GM19239 (cell line): ENCODE results near the gene CASD1.

ENCODE experiments used
- DNase-seq: peaks from one replicate; pipeline ENCODE4 v3.0.0; 2011; ENCODE audit warnings: low spot score; ENCODE audit not compliant: insufficient read length
- FAIRE-seq: peaks from 2 replicates; lab custom pipeline; 2011; peaks lifted over from hg19 to GRCh38; lab: Jason Lieb, UNC

The CASD1 gene

DNA sequence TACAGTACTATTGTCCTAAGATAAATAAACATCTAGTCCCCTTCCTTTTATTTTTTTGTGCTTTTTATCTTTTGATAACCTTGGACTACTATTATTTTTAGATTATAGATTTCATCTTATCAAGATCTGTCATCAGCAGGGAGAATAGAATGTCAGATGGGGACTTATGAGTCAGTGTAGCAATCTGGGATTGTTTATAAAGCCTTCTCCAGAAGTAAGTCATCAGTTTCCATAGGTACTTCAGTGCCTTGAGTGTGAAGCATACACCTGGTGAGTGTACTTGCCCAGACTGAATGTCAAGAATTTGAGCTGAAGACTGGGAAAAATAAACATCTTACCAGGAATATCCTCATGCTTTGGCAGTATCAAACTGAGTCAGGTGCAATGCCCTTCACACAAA lies 2.1 kb downstream of the CASD1 start:
- peak; percentile 35 for FAIRE-seq
- no peak for DNase-seq

DNA sequence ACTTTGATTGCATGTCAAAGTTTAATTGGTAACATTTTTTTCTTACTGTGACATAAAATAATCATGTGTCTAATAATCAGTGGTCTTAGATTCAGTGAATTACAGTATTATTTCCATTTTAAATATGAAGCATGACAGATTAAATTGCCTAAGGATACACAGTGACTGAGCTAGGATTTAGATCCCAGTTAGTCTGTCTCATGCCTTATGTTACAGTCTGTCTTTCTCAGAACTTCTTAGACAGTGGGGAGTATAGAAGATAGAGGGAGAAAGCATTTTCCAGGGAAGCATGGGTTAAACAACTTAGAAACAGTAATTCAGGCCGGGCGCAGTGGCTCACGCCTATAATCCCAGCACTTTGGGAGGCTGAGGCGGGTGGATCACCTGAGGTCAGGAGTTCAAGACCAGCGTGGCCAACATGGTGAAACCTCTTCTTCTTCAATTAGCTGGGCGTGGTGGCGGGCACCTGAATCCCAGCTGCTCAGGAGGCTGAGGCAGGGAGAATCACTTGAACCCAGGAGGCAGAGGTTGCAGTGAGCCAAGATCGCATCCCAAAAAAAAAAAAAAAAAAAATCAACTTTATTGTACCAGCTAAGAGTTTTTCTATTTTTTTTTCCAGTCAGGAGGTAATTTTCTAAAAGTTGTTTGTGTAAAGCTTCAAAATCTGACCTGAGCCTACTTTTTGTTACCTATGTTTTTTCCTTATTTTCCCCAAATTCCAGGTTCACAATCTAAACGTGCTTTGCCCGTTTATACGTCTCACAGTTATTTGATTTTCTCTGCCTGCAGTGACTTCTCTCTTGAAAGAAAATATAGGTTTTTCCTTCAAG lies 3.3 kb downstream of the CASD1 start:
- DNase-seq (no peak), FAIRE-seq (no peak)

DNA sequence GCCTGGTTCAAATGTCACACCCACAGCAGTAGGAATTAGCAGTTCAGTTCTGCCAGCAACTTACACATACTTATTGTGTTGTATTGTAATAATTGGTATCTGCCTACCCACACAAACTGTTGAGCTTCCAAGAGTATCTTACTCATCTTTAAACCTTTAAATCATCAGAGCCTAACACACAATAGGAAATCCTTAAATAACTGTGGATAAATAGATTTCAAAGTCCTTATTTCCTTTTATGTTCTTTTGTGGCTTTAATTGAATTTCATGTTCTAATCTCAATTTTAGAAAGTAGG lies 3.9 kb downstream of the CASD1 start:
- FAIRE-seq (no peak), DNase-seq (no peak)

DNA sequence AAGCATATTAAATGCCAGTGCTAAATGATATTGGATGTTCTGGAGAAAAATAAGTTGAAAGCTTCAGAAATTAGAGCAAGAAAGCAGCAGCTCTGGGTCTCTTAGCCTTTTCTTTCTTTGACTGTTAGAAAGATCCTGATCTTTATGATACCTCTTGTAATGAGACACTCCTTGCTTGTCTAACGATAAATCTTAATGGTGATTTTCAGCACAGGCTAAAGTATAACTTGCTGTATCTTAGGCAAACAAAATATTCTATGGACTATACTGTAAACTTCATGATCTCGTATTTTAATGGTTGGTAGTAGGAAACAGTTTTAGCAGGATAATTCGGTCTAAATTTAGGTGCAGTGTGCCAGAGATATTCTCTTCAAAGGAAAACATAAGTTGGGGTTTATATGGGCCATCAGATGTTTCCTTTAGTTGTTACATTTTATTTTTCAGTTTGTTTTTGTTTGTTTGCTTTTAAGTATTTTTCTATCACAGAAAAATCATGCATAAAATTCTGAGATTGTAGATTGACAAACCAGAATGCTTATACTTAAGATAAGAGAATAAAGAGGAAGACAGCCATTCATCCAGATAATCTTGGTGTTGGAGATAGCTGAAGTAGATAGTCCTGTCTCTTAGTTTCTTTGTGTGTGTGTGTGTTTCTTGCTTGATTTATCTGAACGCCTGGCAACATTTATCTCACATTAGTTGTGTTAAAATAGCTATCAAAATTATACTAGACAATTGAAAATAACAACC lies 4.7 kb downstream of the CASD1 start:
- DNase-seq (no peak), FAIRE-seq (peak; percentile 79)

DNA sequence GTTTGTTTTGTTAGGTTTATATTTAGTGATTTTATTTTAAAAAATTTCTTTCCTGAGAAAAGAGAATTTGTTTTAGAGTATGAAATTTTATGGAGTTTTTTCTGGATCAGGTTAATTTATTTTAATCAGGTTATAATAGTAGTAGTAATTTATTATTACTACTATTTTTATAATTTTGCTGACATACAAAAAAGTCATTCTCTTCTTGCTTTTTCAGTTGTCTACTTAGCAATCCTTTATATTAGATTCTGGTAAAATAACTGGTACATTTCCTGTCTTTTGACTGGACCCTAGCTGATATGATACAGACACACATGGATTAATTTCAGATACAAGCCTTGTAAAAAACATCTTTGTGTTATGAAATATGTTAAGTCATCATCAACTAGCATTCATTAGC lies 5.3 kb downstream of the CASD1 start:
- FAIRE-seq = no peak
- DNase-seq = no peak

DNA sequence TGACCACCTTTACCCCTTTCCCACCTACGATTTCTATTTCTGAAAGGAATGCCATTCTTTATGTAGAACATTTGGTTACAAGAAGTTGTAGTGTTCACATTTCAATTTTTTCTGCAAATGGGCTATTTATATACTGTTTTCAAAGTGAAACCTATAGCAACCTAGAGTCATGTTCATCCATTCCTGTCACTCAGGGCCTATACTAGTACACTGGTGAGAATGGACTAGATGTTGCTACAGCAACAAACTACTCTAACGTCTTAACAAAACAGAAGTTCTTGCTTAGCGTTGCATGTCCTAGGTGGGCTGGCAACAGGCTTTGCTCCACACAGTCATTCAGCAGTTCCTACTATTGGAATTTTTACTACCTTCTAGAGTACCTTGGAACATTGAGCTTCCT lies 16.3 kb downstream of the CASD1 start:
- DNase-seq = no peak
- FAIRE-seq = no peak

DNA sequence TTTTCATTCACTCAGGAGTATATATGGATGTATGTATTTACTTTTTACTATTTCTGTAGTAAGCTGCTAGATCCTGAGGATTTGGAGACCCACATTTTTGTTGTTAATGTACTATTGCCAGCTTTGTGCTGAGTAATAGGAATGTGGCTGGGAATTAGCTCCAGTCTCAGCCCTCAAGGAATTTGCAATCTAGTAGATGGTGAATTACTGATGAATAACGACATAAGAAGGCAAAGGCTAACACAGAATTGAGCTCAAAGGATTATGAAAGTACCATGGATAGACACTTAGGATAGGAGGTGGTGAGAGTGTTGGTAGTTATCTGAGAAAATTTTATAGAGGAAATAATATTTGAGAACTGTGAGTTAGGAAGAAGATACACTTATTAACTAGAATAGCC lies 19.9 kb downstream of the CASD1 start:
- FAIRE-seq (no peak), DNase-seq (no peak)

DNA sequence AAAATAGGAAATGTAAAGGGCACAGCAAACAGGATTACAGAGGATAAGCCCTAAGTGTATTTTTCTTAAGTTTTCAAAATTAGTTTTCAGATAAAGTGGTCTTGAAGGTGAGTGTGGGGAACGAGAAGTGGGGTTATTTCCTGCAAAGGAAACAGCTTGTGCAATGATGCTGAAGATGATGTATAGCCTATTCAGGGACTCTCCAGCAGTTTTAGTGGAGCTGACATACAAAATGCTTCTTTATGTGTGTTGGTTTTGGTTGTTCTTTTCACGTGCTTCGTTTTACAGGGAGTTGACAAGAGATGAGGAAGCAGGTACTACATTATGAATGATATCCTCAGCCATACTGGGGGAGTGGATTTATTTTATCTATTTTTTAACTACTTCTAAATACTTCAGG lies 20.5 kb downstream of the CASD1 start:
- FAIRE-seq = no peak
- no peak for DNase-seq

DNA sequence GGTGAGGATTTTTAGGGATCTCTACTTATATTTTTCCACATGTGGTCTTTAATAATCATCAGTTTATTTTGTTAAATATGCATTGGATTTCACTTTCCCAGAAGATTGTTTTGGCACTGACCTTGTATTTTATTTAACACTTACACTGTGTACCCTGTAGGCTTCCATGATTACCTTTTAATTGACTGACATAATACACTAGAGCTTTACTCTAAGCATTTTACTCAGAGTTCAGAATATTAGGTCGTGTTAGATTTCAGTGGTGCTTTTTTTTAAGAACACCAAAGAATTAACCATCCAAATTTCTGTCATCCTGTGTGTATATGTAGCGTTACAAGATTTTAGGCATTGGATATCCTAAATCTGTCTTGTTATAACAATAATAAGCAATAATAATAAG lies 23.1 kb downstream of the CASD1 start:
- FAIRE-seq = no peak
- no peak for DNase-seq

DNA sequence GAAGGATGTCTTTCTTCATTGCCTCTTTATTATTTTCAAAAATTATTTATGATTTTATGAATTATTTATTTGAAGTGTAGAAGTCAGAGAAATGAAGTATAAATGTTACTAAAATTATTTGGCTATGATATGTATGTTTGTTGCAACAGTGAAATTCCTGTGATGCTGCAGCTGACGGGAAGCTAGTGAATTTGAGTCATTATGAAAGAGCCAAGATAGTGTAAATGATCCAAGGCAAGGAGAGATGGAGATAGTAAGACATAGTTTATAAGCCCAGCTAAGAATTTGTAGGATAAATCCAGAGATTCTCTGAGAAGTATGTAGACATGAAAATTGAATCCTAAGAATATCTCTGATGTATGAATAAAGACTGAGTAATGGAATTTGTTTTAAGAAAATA lies 30.8 kb downstream of the CASD1 start:
- DNase-seq = no peak
- no peak for FAIRE-seq

DNA sequence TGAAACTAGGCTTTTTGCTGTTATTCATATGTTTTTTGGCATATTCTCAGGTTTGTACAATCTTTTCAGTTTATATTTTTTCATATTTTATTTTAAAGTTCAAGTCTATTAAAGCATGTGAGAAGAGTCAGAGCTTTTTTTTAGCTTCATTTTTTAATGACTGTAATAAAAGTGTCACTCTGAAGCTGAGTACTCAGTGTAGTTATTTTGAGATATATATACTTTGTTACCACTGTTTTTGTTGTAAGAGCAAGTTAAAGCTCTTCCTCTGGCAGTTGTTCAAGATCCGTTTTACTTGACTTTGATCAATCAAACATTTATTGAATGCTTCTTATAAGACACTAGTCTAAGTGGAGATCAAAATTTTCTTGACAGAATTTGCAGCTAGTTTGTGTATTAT lies 37.5 kb downstream of the CASD1 start:
- DNase-seq (no peak), FAIRE-seq (no peak)

DNA sequence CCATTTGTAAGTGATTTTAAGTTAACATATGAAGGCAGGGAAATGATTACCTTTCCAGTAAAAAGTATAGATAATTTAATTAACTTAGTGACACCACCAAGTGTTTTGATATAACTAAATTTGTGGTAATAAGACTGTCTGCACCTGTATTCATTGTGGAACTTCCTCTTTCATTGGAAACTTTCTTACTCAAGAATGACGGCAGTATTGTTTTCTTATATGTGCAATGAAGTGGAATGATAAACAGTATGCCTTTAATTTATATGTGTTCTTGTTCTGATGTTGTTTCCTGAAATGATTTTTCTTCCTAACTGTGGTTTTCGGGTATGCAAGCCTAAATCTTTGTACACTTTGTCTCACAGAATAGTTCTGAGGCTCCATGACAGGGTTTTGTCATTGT lies 46.4 kb downstream of the CASD1 start:
- no peak for FAIRE-seq
- DNase-seq = no peak

DNA sequence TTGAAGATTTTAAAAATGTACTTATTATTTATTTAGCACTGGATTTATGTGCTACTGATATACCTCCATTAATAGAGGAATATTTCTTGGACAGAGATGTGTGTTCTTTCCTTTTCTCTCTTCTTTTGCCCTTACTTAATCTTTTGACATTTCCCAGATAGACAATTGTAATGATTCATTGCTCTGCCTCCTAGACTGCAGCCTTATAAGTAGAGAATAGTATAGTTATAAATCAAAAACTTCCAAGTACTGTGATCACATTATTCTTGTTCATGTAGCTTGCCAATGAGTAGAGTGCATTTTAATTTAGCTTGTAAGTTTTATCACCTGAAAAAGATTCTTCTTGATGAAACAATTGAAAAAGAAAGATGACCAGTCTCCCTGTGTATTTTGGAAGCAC lies 47.6 kb downstream of the CASD1 start:
- FAIRE-seq (no peak), DNase-seq (no peak)

DNA sequence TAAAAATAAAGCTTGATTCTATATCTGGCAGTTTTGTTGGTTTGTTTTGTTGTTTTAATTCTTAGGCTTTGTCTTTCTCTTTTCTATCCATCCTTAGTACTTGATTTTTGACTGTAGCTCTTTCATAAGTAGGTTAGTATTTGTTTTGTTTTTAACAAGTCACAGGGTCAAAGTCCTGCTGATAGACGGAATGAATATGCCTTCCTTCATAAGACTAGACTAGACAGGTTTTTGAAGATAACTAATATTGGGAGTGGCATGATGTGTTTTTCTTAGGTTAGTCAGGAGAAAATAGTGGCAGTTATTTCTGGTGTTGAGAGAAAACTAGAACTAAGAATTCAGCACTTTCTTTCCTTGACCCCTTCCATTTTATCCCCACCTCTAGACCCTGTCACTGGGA lies 50.4 kb downstream of the CASD1 start:
- FAIRE-seq = no peak
- DNase-seq = no peak

DNA sequence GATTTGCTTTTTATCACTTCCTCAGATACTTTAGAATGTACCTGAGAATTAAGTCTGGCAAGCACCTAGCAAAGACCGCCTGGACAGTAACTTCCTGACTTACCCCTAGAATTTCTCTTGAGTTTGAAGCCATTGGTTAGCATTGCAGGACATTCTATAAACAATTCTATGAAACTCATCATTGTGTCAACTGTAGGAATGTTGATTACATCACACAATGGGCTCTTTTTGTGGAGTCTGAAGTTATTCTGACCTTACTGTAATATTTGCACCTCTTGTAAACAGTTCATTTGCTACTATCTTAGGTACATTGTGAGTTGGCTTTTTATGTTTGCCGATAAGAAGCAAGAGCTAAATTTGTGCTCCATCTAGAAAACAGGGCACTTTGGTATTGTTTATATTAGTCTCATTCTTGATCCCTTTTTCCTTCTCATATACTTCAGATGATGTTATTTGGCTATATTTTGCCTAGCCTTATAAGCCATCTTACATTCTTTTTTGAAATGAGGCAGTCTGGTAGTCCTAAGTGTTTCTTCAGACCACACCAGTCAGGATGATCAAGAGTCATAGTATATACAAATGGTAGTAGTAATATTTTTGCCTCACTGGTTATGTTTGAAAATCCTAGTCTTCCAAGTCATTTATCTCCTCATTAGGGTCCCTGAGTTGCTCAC lies 52.4 kb downstream of the CASD1 start:
- DNase-seq (no peak), FAIRE-seq (no peak)

DNA sequence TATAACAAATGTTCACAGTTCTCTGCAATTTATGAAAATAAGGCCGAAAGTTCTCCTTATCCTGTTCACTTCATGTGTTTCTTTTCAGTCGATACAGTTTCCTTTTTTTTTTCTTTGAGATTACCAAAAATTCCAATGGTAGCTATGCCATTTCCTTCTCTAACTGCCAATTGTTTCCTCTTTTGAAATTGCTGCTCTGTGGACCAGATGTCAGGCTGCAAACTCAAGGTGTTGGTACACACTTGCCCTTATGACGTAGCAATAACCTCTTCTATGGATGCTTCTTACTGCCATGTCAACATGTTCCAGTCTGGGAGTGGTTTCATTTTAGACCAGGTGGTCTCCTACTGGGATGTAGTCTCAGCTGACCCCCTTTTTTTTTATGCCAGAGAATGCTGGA lies 52.9 kb downstream of the CASD1 start:
- DNase-seq (no peak), FAIRE-seq (no peak)

DNA sequence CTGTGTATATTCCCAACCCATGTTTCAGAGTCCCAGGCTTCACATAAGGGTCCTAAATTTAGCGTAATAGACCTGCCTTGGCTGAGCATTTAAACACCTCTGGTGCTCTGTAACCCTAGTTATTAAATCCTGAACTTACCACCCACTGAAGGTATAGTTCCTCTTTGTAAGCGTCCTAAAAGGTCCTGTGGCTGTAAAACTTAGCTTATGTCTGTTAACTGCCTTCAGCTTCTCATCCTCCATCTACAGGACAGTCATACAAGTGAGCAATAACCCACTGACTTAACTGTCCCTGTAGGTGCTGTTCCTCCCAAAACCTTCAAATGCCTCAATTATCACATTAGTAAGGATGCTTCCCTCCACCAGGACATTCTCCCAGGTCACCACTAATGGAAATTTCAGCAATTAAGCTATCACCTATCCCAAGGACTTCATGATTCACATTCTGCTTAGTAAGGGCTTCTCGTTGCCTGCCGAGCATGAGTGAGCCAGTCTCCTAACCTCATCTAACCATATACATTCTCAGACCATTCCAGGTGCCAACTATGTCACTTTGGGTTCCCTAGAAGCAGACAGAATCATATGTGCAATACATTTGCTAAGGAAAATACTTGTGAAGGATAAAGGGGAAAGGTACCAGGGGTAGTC lies 55.8 kb downstream of the CASD1 start:
- FAIRE-seq (no peak), DNase-seq (no peak)

DNA sequence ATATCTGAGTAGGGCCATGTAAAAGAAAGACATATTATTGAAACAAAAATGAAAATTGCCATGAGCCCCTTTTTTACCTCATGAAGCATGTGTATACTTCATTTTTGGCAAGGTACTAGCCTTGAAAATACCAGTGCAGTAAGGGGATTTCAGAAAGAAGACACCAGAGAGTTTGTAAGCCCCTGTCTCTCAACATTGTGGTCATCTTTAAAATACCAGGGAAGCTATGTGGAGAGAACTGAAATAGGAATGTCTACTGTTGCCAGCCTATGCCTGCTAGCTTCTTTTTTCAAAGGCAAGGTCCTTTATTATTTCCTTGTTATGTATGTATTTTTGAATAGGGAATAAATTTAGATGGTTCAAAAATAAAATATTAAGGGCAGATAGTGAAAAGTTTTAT lies 57.8 kb downstream of the CASD1 start:
- FAIRE-seq (no peak), DNase-seq (no peak)

DNA sequence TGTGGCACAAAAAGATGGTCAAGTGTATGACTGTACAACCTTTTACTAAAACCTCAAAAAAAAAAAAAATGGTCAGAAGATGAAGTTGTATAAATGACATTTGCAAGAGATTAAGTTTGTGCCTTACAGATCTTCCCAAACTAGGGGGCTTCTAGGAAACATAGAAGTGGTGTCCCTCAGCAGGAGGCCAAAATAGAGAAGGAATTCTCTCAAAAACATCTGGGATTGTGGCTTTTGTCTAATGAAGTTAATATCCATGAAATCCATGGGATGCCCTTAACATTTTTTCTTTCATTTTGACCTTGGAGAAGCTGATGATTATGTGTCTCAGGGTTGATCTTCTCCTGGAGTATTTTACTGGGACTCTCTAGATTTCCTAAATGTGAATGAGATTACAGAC lies 62.2 kb downstream of the CASD1 start:
- DNase-seq (no peak), FAIRE-seq (no peak)

DNA sequence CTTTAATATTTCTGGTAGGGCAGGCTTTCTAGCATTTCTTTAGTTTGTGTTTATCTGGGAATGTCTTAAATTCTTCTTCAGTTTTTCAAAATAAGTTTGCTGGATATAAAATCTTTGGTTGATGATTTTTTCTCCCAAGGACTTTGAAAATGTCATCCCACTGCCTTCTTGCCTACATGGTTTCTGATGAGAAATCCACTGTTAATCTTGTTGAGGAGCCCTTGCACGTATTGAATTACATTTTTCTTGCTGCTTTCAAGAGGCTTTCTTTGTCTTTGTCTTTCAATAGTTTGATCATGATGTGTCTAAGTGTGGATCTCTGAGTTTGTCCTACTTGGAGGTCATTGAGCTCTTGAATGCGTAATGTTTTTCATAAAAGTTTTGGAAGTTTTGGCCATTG lies 66.0 kb downstream of the CASD1 start:
- FAIRE-seq = no peak
- DNase-seq = no peak

DNA sequence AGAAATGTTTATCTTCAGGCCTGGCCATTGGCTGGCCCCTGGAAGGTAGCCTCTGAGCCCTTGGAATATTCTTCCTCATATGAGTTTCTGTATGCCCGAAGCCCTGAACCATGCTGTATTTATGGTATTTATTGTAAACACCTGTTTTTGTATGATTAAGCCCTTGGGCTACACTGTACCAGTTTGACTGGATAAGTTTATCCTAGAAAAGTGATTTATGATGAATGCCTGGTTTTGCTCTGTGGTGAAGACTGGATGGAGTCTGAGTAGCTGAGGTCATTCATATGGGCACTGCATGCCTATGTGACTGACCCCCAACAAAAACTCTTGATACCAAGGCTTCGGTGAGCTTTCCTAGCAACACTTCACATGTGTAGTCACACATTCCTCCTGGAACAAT lies 66.7 kb downstream of the CASD1 start:
- FAIRE-seq = no peak

More for the DNA sequence above, 66.7 kb downstream of the CASD1 start:
- no peak for DNase-seq
